GM18507 (cell line): ENCODE measurements around the gene NSMCE3.
"Not testable (repeated sequence)": the region's sequence is repeated elsewhere in the genome, so short reads cannot be mapped to it uniquely, and the experiment has no call there.

Experiments
- DNase-seq: peaks from one replicate; pipeline ENCODE4 v3.0.0; 2011; ENCODE audit warnings: low read depth; ENCODE audit not compliant: insufficient read length; ENCODE audit errors: extremely low spot score
- FAIRE-seq: peaks from 2 replicates; lab custom pipeline; 2011; peaks lifted over from hg19 to GRCh38; lab: Jason Lieb, UNC

NSMCE3 gene

GRCh38 chr15:29224235-29224986, 45.2 kb downstream of the NSMCE3 start:
- not testable (repeated sequence) for FAIRE-seq, DNase-seq

GRCh38 chr15:29223640-29224039, 46.0 kb downstream of the NSMCE3 start:
- FAIRE-seq: no peak
- no peak for DNase-seq

- FAIRE-seq (no peak), DNase-seq (no peak)
These were observed 47.3 kb downstream of the NSMCE3 start for GRCh38 chr15:29222129-29222853.

GRCh38 chr15:29220852-29221251, 48.8 kb downstream of the NSMCE3 start:
- FAIRE-seq (no peak), DNase-seq (no peak)

- no peak for FAIRE-seq
- no peak for DNase-seq
These were observed 52.7 kb downstream of the NSMCE3 start for GRCh38 chr15:29216955-29217354.
